Stimulated activated CD4-positive, alpha-beta T cell treated with anti-CD3 and anti-CD28 coated beads, Interleukin-1b, Interleukin-23, amount 100 ng/mL, for 1 hour (primary cell): Measurements from ENCODE around the gene POLR2H.

Experiments
- DNase-seq, 2 donors: peaks; one replicate each; pipeline ENCODE4 v3.0.0-alpha.2; 2020; ENCODE audit warnings: low read depth in 2 of 2

POLR2H gene

DNA sequence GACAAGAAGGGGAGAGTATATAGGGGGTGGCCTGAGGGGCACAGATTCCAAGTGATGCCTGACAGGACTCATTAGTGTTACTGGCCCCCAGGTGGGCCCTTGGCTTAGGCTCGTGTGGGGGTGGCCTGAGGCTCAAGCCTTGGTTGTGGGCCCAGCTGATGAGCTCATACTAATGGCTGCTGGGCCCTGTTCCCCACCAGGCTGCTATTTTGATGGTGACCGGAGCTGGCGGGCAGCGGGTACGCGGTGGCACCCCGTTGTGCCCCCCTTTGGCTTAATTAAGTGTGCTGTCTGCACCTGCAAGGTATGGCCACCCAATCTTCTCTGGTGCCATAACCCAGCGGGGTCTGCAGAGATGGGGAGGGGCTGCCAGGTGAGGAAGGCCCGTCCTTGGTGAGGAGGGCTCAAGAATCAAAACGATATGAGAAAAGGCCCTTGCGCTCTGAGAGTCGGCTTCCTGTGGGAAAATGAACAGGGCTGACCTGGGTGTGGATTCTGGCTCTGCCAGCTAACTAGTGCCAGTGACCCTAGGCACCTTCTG lies 25.7 kb downstream of the POLR2H start:
- DNase-seq = no peak

DNA sequence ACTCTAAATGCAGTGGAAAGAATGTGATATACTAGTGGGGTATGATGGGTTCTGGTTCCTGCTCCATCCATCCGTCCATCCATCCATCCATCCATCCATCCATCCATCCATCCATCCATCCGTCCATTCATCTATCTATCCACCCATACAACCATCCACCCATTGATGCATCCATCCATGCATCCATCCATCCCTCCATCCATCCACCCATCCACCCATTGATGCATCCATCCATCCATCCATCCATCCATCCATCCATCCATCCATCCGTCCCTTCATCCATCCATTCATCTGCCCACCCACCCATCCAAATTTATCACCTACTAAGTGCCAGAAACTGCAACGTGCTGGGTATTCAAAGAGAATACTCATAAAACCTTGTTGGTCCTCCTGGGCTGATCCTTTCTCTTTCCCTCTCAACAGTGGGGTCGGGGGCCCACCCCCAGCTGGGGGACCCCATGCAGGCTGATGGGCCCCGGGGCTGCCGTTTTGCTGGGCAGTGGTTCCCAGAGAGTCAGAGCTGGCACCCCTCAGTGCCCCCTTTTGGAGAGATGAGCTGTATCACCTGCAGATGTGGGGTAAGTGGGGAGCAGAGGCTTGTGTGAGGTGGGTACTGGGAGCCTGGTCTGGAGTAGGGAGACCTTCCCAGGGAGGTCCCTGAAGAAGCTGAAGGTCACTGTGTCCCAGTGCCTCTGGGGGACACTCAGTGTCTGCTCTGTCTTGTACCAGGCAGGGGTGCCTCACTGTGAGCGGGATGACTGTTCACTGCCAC lies 26.8 kb downstream of the POLR2H start:
- DNase-seq = no peak

DNA sequence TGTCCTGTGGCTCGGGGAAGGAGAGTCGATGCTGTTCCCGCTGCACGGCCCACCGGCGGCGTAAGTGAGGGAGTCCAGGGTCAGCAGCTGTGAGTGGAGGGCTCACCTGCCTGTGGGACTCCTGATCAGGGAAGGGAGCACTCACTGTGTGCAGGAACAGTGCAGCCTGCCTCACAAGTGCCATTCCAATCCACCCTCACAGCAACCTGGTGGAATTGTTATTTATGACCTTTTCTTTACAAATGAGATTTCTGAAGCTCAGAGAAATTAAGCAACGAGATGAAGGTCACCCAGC lies 27.4 kb downstream of the POLR2H start:
- DNase-seq = no peak

DNA sequence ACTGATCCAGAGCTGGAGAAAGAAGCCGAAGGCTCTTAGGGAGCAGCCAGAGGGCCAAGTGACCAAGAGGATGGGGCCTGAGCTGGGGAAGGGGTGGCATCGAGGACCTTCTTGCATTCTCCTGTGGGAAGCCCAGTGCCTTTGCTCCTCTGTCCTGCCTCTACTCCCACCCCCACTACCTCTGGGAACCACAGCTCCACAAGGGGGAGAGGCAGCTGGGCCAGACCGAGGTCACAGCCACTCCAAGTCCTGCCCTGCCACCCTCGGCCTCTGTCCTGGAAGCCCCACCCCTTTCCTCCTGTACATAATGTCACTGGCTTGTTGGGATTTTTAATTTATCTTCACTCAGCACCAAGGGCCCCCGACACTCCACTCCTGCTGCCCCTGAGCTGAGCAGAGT lies 27.9 kb downstream of the POLR2H start:
- no peak for DNase-seq

DNA sequence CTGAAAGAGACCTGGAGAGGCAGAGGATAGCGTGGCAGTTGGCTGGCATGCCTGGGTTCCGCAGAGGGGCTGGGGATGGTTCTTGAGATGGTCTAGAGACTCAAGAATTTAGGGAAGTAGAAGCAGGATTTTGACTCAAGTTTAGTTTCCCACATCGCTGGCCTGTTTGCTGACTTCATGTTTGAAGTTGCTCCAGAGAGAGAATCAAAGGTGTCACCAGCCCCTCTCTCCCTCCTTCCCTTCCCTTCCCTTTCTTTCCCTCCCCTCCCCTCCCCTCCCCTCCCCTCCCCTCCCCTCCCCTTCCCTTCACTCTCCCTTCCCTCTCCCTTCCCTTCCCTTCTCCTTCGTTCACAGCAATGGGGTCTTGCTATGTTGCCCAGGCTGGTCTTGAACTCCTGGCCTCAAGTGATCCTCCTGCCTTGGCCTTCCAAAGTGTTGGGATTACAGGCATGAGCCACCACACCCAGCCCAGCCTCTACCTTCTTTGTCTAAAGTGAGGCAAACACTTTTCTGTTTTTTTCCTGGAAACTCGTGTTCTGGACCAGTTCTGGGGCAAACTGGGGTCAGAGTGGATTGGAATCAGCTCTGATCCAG lies 28.5 kb downstream of the POLR2H start:
- DNase-seq = no peak

DNA sequence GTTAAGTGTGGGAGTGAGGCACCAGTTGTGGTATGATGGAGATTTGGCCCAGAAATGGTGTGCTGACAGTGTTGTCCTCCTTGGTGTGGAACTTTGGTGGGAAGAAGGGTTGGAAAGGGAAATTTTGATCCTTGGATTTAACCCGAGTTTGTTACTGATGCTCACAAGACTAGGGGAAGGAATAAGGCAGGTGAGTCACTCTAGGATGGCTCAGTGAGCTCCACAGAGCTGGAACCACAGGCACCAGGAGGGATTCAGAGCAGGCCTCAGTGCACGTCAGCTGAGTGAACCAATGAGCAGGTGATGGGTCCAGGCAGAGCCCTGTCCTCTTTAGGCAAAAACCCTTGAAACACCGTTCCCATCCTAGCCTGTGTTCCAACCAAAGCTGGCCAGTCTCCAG lies 29.8 kb downstream of the POLR2H start:
- no peak for DNase-seq

DNA sequence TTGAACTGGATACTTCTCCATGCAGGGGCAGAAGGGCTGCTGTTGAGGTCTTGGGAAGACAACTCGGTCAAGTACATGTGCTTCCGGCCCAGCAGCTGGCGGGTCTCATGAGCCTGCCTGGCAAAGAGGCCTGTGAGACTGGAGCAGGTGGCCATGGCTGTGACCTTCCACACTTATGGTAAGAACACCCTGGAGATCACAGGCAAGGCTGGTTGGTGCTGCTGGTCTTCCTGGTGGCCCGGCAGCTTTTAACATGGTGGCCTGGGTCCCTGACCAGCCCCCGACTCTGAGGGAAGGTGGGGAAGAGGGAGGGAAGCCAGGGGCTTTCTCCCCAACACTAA lies 33.8 kb downstream of the POLR2H start:
- DNase-seq = no peak

DNA sequence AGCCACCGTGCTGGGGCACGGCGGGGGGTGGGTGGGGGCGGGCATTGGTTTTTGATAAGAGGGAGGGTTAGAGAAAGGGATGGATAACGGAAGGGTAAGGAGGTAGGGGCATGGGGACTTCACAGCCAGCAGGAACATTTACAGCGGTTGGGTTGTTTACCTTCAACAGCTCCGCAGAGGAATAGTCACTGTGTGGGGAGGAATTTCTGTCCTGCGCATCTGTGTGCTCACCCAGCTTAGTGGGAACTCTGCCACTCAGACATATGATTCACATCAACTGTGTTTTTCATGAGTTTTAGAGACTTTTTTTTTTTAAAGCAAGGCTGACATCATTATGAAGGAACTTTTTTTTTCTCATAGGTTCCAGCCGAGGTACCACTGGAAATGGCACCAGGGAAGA lies 37.9 kb downstream of the POLR2H start:
- DNase-seq = no peak

DNA sequence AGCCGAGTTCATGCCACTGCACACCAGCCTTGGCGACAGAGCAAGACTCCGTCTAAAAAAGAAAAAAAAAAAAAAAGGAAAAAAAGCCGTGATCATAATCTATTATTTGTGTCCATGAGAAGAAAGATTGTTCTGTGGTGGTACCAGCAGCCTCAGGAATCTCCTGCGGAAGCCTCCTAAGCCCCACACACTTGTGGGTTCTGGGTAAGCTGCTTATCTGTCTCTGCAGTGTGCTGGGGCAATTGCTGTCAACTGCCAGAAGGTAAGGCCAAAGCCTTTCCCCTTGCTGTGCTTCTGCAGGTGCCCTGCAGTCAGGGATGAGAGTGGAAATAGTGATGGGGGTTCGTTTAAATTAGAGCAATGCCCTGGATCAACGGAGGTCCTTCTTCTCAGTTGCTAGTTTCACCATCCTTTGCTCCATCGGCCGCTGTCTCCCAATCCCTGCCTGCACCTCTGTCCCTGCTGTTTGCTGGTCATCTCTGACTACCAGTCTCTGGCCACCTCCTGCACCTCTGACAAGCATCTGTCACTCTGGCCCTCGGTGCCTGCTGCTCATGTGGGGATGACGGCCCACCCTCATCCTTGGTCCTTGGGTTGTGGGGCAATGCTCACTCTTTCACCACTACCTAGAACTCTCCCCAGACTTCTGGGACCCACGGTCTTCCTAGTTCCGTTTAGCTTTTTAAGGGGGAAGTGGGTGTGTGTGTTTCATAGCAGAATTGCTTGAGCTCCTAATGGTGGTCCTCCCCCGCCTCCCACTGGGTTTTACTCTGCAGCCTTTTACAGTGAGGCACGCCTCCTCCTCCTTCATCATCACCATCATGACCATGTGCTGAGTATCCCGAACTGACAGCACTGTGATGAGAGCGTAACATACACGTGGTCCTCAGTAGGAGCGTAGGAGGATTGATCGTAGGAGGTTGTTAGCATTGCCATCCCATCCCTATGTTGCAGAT lies 43.8 kb downstream of the POLR2H start:
- DNase-seq = no peak

DNA sequence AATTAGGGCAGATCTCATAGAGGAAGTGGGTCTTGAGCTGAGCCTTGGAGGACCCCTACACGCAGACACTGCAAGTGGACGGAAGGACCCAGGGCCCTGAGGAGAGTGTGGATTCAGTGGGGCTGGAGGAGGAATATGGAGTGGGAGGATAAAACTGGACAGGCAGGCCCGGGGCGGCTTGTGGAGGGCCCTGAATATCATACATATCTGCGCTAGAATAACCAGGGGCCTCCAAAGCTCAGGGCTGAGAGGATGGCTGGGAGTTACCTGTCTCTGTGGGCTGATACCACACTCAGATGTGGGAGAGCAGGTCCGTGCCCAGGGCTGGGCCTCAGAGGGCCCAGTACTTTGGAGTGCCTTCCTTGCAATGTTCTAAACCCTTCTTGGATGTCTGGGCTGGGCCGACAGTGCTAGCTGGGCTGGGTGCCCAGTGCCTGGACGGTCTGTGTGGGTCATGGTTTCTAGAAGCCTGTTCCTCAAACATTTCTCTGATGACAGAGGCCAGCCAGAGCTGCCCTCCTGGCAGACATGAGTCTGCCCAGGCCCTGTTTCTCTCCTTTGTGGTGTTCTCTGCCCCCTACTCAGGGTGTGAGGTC lies 47.9 kb downstream of the POLR2H start:
- DNase-seq = no peak

DNA sequence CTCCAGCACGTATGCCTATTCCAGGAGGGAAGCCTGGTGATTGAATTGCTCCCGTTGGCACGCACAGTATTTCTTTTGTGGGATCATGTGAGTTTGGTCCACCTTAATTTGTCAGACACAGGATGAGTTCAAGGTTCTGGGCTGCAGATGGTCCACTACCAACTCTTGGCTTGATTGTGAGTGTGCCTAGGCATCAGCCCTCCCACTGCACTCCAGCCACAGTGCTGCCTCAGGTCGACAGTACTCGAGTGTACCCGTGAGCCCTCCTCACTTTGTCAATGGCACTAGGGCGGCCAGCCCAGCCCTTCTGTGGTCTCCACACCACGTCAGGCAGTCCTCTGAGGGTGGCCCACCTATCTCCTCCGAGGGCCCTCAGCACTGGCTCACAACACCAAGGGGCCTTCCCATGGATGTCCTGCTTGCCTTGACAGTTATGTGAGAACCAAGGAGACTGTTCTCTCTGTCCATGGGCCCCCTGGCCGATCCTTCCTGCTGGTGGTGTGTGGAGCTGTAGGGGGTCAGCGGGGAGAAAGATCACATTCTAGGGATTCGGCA lies 48.5 kb downstream of the POLR2H start:
- no peak for DNase-seq

DNA sequence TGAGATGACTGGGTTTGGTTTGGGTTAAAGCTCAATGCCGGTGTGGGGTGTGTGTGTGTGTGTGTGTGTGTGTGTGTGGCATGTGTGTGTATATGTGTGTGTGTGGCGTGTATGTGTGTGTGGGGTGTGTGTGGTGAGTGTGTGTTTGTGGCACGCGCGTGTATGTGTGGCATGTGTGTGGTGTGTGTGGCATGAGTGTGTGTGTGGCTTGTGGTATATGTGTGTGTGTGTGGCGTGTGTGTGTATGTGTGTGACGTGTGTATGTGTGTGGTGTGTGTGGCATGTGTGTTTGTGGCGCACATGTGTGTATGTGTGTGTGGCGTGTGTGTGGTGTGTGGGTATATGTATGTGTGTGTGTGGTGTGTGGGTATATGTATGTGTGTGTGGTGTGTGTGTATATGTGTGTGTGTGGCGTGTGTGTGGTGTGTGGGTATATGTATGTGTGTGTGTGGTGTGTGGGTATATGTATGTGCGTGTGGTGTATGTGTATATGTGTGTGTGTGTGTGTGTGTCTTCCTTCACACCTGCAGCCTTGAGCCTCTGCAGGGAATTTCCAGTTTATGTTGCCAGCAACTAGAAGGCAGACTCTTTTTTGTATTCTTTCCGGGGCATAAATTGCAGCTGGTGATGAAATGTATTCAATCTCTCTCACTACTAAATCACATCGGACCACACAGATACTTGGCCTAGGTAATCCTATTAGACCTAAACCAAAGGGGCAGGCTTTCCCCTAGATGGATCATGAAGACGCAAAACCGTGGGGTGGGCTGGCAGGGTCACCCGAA lies 53.1 kb downstream of the POLR2H start:
- no peak for DNase-seq

DNA sequence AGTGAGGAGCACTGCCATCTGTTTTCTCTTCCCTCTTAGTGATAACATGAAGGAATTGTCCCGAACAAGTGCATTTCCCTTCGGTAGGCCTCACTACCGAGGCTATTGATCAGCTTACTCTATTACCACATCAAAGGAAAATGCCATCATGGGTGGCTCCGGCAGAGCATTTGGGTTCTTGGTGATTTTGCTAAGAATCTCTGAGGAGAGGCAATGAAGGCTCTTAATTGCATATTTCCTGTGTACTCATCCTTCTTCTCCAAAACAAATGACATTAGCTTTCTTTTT lies 53.6 kb downstream of the POLR2H start:
- DNase-seq = no peak

DNA sequence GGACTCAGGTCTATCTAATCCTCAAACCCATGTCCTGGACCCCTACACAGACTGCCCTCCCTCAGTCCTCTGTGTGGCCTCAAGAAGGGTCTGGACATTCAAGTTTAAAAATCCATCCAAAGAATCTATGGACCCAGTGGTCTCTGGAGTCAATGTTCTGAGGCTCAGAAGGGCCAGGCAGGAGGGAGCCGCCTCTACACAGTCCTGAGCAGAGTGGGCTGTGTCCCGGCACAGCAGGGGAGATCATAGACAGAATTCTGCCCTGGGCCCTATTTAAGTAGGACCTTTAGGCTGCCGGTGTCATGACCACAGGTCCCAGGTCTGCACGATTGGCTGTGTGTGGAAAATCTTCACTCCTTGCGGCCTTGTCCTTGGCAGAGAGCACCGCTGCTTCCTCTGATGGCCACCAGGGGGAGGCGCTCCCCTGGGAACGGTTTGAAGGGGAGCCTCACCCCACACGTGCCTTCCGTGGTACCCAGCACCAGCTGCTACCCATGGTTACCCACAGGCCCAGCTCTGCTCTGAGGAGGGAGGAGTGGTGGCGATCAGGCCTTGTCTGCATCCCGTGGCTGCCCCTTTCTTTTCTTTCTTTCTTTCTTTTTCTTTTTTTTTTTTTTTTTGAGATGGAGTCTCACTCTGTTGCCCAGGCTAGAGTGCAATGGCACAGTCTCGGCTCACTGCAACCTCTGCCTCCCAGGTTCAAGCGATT lies 56.3 kb downstream of the POLR2H start:
- DNase-seq = peak; percentile 15 to 57
